ENCODE measurements around the gene HOXD10.
A peak's percentile ranks its signal among the peaks of the same experiment; 100 is the strongest.

GRCh38 chr2:176139661-176140512 is 23.3 kb downstream of the HOXD10 start:
- TF ChIP-seq, protein P1, sequence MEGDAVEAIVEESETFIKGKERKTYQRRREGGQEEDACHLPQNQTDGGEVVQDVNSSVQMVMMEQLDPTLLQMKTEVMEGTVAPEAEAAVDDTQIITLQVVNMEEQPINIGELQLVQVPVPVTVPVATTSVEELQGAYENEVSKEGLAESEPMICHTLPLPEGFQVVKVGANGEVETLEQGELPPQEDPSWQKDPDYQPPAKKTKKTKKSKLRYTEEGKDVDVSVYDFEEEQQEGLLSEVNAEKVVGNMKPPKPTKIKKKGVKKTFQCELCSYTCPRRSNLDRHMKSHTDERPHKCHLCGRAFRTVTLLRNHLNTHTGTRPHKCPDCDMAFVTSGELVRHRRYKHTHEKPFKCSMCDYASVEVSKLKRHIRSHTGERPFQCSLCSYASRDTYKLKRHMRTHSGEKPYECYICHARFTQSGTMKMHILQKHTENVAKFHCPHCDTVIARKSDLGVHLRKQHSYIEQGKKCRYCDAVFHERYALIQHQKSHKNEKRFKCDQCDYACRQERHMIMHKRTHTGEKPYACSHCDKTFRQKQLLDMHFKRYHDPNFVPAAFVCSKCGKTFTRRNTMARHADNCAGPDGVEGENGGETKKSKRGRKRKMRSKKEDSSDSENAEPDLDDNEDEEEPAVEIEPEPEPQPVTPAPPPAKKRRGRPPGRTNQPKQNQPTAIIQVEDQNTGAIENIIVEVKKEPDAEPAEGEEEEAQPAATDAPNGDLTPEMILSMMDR (conservative IDR thresholded peaks at IDR 0.05; ENCODE audit: low read depth in 2 of 2): no peak
- peak; percentile 73 for TF ChIP-seq EZH2 (IDR thresholded peaks at IDR 0.05; ENCODE audit: low read depth, unreplicated experiment)
- TF ChIP-seq, protein P2, sequence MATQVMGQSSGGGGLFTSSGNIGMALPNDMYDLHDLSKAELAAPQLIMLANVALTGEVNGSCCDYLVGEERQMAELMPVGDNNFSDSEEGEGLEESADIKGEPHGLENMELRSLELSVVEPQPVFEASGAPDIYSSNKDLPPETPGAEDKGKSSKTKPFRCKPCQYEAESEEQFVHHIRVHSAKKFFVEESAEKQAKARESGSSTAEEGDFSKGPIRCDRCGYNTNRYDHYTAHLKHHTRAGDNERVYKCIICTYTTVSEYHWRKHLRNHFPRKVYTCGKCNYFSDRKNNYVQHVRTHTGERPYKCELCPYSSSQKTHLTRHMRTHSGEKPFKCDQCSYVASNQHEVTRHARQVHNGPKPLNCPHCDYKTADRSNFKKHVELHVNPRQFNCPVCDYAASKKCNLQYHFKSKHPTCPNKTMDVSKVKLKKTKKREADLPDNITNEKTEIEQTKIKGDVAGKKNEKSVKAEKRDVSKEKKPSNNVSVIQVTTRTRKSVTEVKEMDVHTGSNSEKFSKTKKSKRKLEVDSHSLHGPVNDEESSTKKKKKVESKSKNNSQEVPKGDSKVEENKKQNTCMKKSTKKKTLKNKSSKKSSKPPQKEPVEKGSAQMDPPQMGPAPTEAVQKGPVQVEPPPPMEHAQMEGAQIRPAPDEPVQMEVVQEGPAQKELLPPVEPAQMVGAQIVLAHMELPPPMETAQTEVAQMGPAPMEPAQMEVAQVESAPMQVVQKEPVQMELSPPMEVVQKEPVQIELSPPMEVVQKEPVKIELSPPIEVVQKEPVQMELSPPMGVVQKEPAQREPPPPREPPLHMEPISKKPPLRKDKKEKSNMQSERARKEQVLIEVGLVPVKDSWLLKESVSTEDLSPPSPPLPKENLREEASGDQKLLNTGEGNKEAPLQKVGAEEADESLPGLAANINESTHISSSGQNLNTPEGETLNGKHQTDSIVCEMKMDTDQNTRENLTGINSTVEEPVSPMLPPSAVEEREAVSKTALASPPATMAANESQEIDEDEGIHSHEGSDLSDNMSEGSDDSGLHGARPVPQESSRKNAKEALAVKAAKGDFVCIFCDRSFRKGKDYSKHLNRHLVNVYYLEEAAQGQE (IDR thresholded peaks at IDR 0.05; ENCODE audit: unreplicated experiment): no peak

Data from GM23338 (cell line).